Glutamatergic neuron (in vitro differentiated cells): Measurements from ENCODE around the gene THAP10. TPM values are rescaled to one million over a fixed set of nuclear protein-coding genes. Genes with fewer than 3 reads are reported as not detected.

Experiments used
- DNase-seq: peaks from one replicate; pipeline ENCODE4 v3.0.0; 2022
- H3K27ac Mint-ChIP-seq: one replicate; pipeline ENCODE4 v1.8.0; 2020; ENCODE audit warnings: mild to moderate bottlenecking, mixed read lengths, inconsistent platforms; ENCODE audit not compliant: unreplicated experiment
- H3K27me3 Mint-ChIP-seq: one replicate; pipeline ENCODE4 v1.8.0; 2020; ENCODE audit warnings: mild to moderate bottlenecking, moderate library complexity, mixed read lengths, inconsistent platforms; ENCODE audit not compliant: unreplicated experiment
- H3K36me3 Mint-ChIP-seq: one replicate; pipeline ENCODE4 v1.8.0; 2020; ENCODE audit warnings: mild to moderate bottlenecking, mixed read lengths, inconsistent platforms; ENCODE audit not compliant: unreplicated experiment
- H3K4me1 Mint-ChIP-seq: one replicate; pipeline ENCODE4 v1.8.0; 2020; ENCODE audit warnings: mild to moderate bottlenecking, low read depth, mixed read lengths, inconsistent platforms; ENCODE audit not compliant: unreplicated experiment
- H3K4me3 Mint-ChIP-seq: one replicate; pipeline ENCODE4 v1.8.0; 2020; ENCODE audit warnings: mild to moderate bottlenecking, mixed read lengths, inconsistent platforms; ENCODE audit not compliant: unreplicated experiment
- H3K9me3 Mint-ChIP-seq: one replicate; pipeline ENCODE4 v1.8.0; 2020; ENCODE audit warnings: mild to moderate bottlenecking, moderate library complexity, mixed read lengths, inconsistent platforms; ENCODE audit not compliant: unreplicated experiment
- long read RNA-seq: library from polyadenylated mRNA; unstranded; transcript quantifications from one replicate; pipeline ENCODE4 v2.0.0, GENCODE V29; 2020; ENCODE audit not compliant: unreplicated experiment
- total RNA-seq: library from RNA; stranded (reverse); fragmentation: NEBNext Ultra II Directional; extraction: Animal tissue kit (Norgen Biotek cat#: 25700); gene quantifications from one replicate; pipeline ENCODE4 v1.2.1, GENCODE V29; 2021; ENCODE audit not compliant: unreplicated experiment
- TF ChIP-seq, protein P1 (sequence below): fragments of 200-600 bp; sonication (generic); IDR thresholded peaks from one replicate; pipeline ENCODE4 v1.5.0; 2021; ENCODE audit not compliant: partially characterized antibody, unreplicated experiment

The THAP10 gene
- total RNA-seq, result 3.3 TPM
- long read RNA-seq, result 0 reads

DNA sequence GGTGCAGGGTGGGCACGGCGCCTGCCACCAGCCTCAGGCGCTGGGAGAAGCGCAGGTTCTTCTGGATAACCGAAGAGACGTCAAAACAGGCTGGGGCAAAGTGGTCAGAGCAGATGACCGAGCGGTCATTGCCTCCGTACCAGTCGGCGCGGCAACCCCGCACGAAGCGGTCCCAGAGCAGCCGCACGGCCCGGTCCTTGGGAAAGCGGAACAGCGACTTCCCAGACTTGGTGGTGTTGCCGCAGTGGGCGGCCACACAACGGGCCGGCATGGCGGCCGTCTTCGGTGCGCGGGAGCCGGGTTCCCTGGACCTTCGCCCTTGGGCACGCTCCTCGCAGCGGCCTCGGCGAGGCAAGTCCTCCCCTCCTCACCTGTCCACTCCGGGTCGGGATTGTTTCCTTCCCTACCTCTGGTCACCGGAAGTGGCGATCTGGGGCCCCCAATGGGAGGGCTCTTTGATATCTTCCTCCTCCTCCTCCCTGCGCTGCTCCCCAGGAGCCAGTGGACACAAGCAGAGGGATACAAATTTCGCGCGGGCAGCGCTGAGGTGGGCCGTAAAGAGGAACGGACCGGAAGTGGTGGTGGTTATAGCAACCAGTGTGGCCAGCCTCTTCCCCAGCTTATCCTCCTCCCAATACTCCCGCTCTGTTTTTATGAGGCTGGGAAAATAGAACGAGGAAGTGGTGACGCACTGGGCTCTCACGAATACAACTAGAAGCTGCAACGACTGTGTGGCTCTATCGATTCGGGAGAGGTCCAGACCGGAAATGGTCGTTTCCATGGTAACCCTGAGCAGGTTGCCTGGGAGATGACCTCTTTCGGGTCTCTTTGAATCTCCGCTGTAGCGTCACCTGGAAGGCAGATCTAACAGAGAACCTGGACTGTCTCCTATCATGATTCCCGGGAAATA, at the start of gene THAP10, which contains the start of gene LRRC49:
THAP10 (minus strand) TSS at position 432 of the 910 bp plus-strand sequence; CDS start at position 271, 161 bp downstream.
LRRC49 (plus strand) TSS at position 825 of the 910 bp plus-strand sequence; CDS start at position 894, 69 bp downstream.
- Mint-ChIP-seq H3K36me3 (no peaks in the 10 kb centered on the region), H3K9me3 (peaks cover 9% of the 10 kb centered on the region), H3K27ac (peak within 1 kb of the TSS; percentile 98), H3K4me3 (peak within 1 kb of the TSS; percentile 100), H3K4me1 (peaks cover 4% of the 10 kb centered on the region), H3K27me3 (peaks cover 4% of the 10 kb centered on the region)
- peak; percentile 85 for DNase-seq
- TF ChIP-seq, protein P1, sequence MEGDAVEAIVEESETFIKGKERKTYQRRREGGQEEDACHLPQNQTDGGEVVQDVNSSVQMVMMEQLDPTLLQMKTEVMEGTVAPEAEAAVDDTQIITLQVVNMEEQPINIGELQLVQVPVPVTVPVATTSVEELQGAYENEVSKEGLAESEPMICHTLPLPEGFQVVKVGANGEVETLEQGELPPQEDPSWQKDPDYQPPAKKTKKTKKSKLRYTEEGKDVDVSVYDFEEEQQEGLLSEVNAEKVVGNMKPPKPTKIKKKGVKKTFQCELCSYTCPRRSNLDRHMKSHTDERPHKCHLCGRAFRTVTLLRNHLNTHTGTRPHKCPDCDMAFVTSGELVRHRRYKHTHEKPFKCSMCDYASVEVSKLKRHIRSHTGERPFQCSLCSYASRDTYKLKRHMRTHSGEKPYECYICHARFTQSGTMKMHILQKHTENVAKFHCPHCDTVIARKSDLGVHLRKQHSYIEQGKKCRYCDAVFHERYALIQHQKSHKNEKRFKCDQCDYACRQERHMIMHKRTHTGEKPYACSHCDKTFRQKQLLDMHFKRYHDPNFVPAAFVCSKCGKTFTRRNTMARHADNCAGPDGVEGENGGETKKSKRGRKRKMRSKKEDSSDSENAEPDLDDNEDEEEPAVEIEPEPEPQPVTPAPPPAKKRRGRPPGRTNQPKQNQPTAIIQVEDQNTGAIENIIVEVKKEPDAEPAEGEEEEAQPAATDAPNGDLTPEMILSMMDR, result no peak

DNA sequence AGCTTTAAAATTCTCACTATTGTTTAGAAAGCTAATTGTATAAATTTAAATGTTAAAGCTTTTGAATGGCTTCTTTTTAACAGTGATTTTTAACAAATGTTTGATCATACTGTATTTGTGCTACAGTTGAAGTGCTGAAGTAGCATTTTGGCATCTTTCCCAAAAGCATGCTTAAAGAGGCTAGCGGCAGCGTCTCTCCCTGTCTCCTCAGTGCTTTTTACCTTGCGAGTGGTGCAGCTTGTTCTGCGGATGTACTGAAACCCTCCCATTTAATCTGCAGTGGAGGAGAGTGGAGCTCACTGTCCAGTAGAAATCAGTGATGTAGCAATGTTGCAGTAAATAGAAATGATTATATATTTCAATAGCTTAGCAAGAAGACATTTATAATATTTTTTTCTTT, 44.1 kb upstream of the THAP10 start:
- H3K4me3 Mint-ChIP-seq, result no peak overlapping the region
- no peak overlapping the region for H3K27ac Mint-ChIP-seq
- no peak for DNase-seq

DNA sequence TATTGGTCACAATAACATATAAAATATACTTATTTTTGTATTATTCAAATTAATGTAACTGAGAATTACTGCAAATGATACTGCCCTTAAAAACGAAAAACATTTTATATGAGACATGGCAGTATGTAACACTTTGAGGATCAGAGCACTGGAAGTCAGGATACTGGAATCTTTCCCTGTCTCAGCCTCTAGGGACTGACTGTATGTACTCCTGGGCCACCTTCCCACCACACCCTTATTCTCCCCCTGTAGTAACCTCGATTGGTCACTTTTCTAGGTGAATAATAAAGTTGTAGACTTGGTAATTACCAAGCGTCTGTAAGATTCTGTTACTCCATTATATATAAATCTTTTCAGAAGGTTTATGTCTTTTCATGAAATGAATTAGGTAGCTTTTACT, 43.4 kb upstream of the THAP10 start:
- Mint-ChIP-seq H3K4me1 (no peaks in the 10 kb centered on the region), H3K27ac (no peak overlapping the region), H3K27me3 (no peaks in the 10 kb centered on the region), H3K4me3 (no peak overlapping the region), H3K36me3 (no peaks in the 10 kb centered on the region), H3K9me3 (no peaks in the 10 kb centered on the region)
- TF ChIP-seq, protein P1, result no peak
- DNase-seq, result no peak

More for the DNA sequence above, 44.1 kb upstream of the THAP10 start:
- H3K27me3 Mint-ChIP-seq, result no peaks in the 10 kb centered on the region
- H3K4me1 Mint-ChIP-seq, result no peaks in the 10 kb centered on the region
- no peaks in the 10 kb centered on the region for H3K36me3 Mint-ChIP-seq
- TF ChIP-seq, protein P1, result no peak
- H3K9me3 Mint-ChIP-seq, result no peaks in the 10 kb centered on the region

DNA sequence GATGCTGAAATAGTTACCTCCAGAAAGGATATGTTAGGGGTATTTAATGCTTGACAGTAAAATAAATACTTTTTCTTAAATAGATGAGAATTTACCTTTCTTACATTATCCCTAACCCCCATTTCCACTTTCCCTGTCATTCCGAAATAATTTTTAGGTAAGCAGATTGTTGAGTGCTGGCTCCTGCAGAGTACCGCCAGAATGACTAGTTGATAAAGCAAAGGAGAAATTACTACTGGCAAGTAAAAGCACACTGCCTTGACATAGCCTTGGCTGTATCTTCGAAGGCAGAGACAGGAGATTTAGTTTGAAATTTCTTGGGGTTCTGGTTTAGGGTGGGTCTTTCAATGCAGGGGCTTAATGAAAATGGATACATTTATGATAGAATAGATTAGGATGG, 41.2 kb upstream of the THAP10 start:
- no peak overlapping the region for H3K4me3 Mint-ChIP-seq
- no peaks in the 10 kb centered on the region for H3K9me3 Mint-ChIP-seq
- no peak for DNase-seq
- no peaks in the 10 kb centered on the region for H3K27me3 Mint-ChIP-seq
- TF ChIP-seq, protein P1, result no peak
- H3K4me1 Mint-ChIP-seq, result no peaks in the 10 kb centered on the region
- H3K27ac Mint-ChIP-seq, result no peak overlapping the region
- no peaks in the 10 kb centered on the region for H3K36me3 Mint-ChIP-seq

GRCh38 chr15:70932397-70932796, 40.2 kb upstream of the THAP10 start:
- H3K4me3 Mint-ChIP-seq, result no peak overlapping the region
- no peak overlapping the region for H3K27ac Mint-ChIP-seq
- no peaks in the 10 kb centered on the region for H3K4me1 Mint-ChIP-seq

More at GRCh38 chr15:70932397-70932796, 40.2 kb upstream of the THAP10 start:
- TF ChIP-seq, protein P1, result no peak
- DNase-seq, result no peak
- no peaks in the 10 kb centered on the region for H3K27me3 Mint-ChIP-seq
- H3K9me3 Mint-ChIP-seq, result no peaks in the 10 kb centered on the region
- no peaks in the 10 kb centered on the region for H3K36me3 Mint-ChIP-seq
